Measurements from ENCODE around the gene E2F2.

DNA sequence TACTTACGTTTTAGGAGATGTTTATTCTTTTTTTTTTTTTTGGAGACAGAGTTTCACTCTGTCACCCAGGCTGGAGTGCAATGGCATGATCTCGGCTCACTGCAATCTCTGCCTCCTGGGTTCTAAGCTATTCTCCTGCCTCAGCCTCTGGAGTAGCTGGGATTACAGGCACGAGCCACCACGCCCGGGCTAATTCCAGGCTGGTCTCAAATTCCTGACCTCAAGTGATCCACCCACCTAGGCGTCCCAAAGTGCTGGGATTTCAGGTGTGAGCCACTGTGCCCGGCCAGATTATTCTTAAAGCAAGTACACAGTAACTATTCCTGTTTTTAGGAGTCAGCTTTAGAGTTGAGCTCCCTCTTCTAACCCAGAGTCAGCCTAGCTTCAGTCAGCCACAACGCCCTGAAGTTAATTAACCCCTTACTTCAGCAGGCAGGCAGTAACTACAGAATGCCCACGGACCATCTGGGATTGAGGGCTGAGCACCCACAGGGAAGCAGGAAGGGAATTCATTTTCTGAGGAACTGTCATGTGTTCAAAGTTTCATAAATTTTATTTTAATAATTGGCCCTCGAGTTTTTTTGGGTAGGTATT, 33.6 kb upstream of the E2F2 start:
- TF ChIP-seq, protein P1, sequence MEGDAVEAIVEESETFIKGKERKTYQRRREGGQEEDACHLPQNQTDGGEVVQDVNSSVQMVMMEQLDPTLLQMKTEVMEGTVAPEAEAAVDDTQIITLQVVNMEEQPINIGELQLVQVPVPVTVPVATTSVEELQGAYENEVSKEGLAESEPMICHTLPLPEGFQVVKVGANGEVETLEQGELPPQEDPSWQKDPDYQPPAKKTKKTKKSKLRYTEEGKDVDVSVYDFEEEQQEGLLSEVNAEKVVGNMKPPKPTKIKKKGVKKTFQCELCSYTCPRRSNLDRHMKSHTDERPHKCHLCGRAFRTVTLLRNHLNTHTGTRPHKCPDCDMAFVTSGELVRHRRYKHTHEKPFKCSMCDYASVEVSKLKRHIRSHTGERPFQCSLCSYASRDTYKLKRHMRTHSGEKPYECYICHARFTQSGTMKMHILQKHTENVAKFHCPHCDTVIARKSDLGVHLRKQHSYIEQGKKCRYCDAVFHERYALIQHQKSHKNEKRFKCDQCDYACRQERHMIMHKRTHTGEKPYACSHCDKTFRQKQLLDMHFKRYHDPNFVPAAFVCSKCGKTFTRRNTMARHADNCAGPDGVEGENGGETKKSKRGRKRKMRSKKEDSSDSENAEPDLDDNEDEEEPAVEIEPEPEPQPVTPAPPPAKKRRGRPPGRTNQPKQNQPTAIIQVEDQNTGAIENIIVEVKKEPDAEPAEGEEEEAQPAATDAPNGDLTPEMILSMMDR (IDR thresholded peaks at IDR 0.05 in 4 of 5, conservative IDR thresholded peaks at IDR 0.05 in 1 of 5) = no peak
- no peak for TF ChIP-seq POLR2A (IDR thresholded peaks at IDR 0.05)

Measured in gastrocnemius medialis (tissue), 4 donors.